Skin epidermis (tissue), 12 donors: ENCODE results near the gene FGF11.
"Not testable (repeated sequence)": the region's sequence is repeated elsewhere in the genome, so short reads cannot be mapped to it uniquely, and the experiment has no call there.

Experiments
- H3K27ac ChIP-seq, 21 experiments: fragments of 200-600 bp; sonication (generic) in 11 of 21; one replicate each; pipeline ENCODE4 v1.5.0; 2020; ENCODE audit warnings: mild to moderate bottlenecking in 3 of 21, inconsistent platforms in 2 of 21, moderate library complexity in 2 of 21
- H3K4me3 ChIP-seq, 7 experiments: fragments of 200-600 bp; sonication (generic) in 2 of 7; one replicate each; pipeline ENCODE4 v1.5.0; 2020; ENCODE audit warnings: inconsistent platforms in 2 of 7, mild to moderate bottlenecking in 2 of 7, moderate library complexity in 1 of 7

Gene FGF11

DNA sequence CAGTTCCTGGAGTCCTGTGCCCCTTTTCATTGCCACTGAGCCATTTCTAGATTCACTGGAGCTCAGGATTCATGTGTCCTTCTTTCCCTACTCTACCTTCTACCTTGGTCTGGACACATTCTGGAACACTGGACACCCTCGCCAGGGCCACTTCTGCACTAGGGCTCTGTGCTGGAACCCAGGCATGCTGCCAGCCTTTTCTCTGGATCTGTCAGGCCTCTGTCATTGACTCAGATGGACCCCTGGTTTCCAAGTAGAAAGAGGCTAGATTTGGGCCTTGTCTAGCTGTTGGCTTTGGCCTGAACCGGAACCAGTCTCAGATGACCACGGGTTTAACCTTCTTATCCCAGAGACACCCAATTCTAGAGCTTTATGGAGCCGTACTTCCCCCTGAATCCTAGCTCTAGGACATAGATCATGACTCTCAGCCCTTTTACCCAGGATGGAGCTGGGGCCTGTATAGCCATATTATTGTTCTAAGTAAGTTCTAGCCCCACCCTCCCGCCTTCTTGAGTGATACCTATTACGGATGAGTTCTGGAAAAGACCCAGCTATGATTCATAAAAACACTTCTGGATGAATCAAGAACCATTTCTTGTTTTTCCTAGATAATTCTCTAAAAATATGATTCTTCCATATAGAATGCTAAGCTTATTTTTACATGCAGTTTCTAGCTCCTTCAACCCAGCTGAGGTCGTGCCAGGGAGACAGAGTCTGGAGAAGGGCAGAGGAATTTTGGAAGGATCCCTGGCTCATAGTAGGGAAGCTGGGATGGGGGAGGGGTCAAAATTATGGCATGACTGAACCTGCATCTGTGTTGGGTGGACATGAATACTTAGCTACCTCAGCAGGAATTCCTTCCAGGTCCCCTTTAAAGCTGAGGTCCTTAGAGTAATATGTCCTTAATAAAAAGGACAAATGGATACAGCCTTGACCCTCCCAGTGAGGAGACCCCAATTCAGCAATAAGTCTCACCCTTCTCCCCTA lies 4.5 kb downstream of the FGF11 start:
- H3K27ac ChIP-seq, result peak overlapping the region in 9 of 21 experiments; percentile 1 to 59 (median 39)
- no peak overlapping the region for H3K4me3 ChIP-seq

DNA sequence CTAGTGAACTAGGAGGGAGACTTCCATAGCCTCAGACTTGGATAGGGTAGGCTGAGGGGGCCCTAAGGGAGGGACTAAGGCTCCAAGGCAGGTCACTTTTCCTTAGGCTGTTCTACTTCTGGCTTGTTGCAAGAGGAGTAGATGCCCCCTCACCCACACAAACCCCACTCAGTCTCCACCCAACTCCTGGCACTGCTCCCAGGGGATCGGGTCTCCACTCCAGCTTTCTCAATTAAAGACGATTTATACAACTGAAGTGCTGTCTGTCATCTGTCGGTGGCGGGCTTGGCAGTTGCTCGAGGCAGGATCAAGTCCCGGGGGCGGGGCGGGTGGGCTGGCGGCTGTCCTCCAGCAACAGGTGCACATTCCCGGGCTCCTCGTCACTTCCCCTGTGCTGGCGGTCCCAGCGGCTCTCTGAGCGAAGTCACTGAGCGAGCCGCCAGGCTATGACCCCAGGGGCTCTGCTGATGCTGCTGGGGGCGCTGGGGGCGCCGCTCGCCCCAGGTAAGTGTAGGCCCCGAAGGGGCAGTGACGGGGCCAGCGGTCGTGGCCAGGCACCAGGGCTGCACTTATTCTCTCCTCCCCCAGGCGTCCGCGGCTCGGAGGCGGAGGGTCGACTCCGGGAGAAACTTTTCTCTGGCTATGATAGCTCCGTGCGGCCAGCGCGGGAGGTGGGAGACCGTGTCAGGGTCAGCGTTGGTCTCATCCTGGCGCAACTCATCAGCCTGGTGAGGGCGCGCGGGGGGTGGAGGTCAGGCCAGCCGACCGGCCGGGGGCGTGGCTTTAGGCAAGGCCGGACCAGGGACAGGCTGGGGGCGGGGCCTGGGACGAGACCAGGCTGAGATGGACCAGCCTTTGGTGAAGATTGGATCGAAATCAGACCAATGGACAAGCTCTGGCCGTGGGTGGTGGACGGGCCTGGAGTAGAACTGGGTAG lies 5.6 kb downstream of the FGF11 start, which contains the start of gene CHRNB1:
CHRNB1 (plus strand) TSS at position 380 of the 937 bp plus-strand sequence; CDS start at position 447, 67 bp downstream.
- peak within 1 kb of the TSS in 6 of 7 experiments; percentile 1 to 37 (median 17) for H3K4me3 ChIP-seq

GRCh38 chr17:7445619-7445968 lies 6.3 kb downstream of the FGF11 start:
- Histone ChIP-seq H3K4me3 (peak overlapping the region in 6 of 7 experiments; percentile 1 to 37 (median 17)), H3K27ac (peak overlapping the region in 3 of 21 experiments; percentile 11 to 43 (median 41))

More for the DNA sequence above, 5.6 kb downstream of the FGF11 start, which contains the start of gene CHRNB1:
- peak within 1 kb of the TSS in 12 of 21 experiments; percentile 0 to 60 (median 40) for H3K27ac ChIP-seq

GRCh38 chr17:7448461-7448860 lies 9.1 kb downstream of the FGF11 start:
- no peak overlapping the region for H3K4me3 ChIP-seq
- no peak overlapping the region for H3K27ac ChIP-seq

DNA sequence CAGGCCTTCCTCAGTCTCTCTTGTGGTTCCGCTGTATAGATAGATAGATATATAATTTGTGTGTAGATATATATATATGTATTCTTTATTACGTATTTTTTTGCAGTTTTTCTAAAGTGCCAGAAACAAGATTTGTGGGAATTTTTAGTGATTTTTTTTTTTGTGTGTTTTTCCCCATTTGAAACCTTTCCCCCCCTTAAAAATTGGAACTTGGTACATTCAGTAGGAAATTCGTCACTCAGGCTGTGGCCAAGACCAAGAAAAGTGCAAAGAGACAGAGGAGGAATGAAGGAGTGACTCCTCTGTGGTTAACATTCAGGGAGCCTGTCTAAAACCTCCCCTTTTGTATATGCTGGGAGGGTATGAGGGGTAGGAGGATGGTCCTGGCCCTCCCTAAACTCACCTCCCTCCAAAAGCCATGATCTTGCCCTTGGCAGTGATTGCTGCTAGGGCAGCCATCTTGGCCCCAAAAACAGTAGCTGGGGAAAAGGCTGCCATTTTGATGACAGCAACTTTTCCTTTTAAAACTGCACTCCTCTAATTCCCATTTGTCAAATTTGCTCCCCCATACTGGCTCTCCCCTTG lies 20.7 kb downstream of the FGF11 start:
- no peak overlapping the region for H3K4me3 ChIP-seq
- peak overlapping the region in 1 of 21 experiments; percentile 66 for H3K27ac ChIP-seq

GRCh38 chr17:7460850-7461660 lies 21.7 kb downstream of the FGF11 start:
- Histone ChIP-seq H3K27ac (peak overlapping the region in 2 of 21 experiments; percentile 37 to 66), H3K4me3 (no peak overlapping the region)

DNA sequence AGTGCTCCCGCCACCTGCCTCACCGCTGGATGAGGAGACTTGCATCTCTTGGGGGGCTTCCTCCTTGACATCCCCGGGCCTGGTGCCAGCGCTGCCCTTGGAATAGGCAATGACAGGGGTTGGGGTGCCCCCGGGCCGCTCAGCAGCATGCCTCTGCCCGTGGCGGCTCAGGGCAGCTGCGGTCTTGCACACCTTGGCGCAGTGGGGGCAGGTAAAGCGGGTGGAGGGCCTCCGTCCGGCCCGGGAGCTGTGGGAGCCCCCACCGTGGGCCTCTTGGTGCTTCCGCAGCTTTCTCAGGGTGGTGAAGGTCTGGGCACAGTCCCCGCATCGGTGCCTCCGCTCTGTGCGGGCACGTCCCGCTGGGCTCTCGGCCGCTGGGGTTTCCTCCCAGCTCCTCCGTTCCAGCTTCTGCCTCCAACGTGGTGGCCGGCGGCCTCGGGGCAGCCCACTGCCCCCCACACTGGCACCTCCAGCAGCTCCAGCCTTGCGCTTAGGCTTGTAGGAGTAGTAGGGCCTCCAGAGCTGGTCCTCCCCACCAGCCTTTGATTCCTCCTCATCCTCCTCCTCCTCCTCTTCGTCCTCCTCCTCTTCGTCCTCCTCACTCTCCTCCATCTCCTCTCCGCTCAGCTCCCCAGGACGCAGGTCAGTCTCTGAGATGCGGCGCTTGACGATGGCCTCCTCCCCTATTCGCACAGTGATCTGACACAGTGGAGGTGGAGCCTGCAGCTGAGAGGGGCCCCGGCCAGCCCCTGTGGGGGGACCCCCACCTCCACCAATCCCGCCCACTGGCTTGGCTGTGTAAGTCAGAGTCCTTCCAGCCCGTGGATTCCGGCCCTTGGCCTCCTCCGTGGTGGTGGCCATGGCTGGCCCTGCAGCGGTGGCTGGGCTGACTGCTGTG lies 23.4 kb downstream of the FGF11 start:
- H3K4me3 ChIP-seq, result no peak overlapping the region
- H3K27ac ChIP-seq, result peak overlapping the region in 7 of 21 experiments; percentile 41 to 71 (median 54)

- Histone ChIP-seq H3K4me3 (no peak overlapping the region), H3K27ac (peak overlapping the region in 11 of 21 experiments; percentile 10 to 71 (median 52))
Measured at GRCh38 chr17:7463372-7463846, 24.1 kb downstream of the FGF11 start.

DNA sequence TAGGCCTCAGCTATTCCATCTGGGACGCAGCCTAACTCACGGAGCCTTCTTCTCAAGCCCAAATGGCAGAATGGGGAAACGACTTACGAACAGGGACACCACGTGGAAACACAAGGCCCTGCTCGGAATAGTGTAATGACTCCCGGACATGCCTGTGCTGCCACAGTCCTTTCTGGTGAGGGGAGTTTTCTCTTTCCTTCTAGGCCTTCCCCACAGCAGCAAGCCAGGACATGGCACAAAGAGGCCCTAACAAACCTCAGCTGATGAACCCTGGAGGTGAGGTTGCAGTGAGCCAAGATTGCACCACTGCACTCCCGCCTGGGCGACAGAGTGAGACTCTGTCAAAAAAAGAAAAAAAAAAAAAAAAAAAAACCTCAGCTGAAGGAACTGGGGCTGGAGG lies 24.8 kb downstream of the FGF11 start:
- no peak overlapping the region for H3K4me3 ChIP-seq
- H3K27ac ChIP-seq, result peak overlapping the region in 10 of 21 experiments; percentile 10 to 71 (median 53)

GRCh38 chr17:7465597-7466275 lies 26.4 kb downstream of the FGF11 start:
- H3K4me3 ChIP-seq, result no peak overlapping the region
- peak overlapping the region in 3 of 21 experiments; percentile 41 to 64 (median 56) for H3K27ac ChIP-seq

GRCh38 chr17:7466318-7466638 lies 27.0 kb downstream of the FGF11 start:
- Histone ChIP-seq H3K27ac (peak overlapping the region in 8 of 21 experiments; percentile 2 to 64 (median 32)), H3K4me3 (no peak overlapping the region)

GRCh38 chr17:7466639-7467341 lies 27.5 kb downstream of the FGF11 start:
- peak overlapping the region in 11 of 21 experiments; percentile 14 to 72 (median 46) for H3K27ac ChIP-seq
- no peak overlapping the region for H3K4me3 ChIP-seq

DNA sequence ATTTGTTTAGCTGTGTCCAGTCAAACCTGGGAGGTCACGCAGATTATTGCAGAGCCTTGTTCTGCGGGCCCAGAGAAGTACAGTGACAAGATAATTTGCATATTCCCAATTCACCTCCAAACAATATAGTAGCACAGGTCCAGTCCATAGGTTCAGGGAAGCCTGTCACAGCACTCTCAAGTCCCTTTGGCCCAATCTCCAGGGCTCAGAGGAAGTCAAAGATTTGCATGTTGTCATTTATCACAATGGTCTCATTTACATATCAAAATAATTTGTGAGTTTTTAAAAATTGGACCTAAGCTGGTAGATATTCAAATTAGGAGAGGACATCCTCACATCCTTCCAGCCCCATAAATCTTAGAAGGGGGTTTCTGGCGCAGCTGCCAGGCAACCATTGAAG lies 28.2 kb downstream of the FGF11 start:
- peak overlapping the region in 9 of 21 experiments; percentile 6 to 72 (median 46) for H3K27ac ChIP-seq
- H3K4me3 ChIP-seq, result no peak overlapping the region

GRCh38 chr17:7468290-7468689 lies 29.0 kb downstream of the FGF11 start:
- Histone ChIP-seq H3K4me3 (no peak overlapping the region), H3K27ac (no peak overlapping the region)

GRCh38 chr17:7468804-7469389 lies 29.6 kb downstream of the FGF11 start:
- Histone ChIP-seq H3K4me3 (no peak overlapping the region), H3K27ac (no peak overlapping the region)

GRCh38 chr17:7469843-7470242 lies 30.5 kb downstream of the FGF11 start:
- H3K4me3 ChIP-seq, H3K27ac ChIP-seq: not testable (repeated sequence)
